ENCODE measurements around the gene TTYH2. TPM values are rescaled to one million over a fixed set of nuclear protein-coding genes. Genes with fewer than 3 reads are reported as not detected.

The TTYH2 gene
- total RNA-seq, 4 donors from 2014 or later: 5.5 to 7.7 (median 6.3) TPM

GRCh38 chr17:74180336-74180735, 33.0 kb upstream of the TTYH2 start:
- TF ChIP-seq CTCF (IDR thresholded peaks at IDR 0.05): no peak
- no peak for TF ChIP-seq POLR2A (IDR thresholded peaks at IDR 0.05)
- TF ChIP-seq EP300 (IDR thresholded peaks at IDR 0.05): no peak
- no peak for TF ChIP-seq POLR2AphosphoS5 (IDR thresholded peaks at IDR 0.05)
- no peaks in the 10 kb centered on the region for H3K4me1 ChIP-seq
- peaks cover 90% of the 10 kb centered on the region for H3K27me3 ChIP-seq
- no peak for ATAC-seq
- H3K4me3 ChIP-seq: no peak overlapping the region
- H3K36me3 ChIP-seq: no peaks in the 10 kb centered on the region
- H3K27ac ChIP-seq: no peak overlapping the region
- no peaks in the 10 kb centered on the region for H3K9me3 ChIP-seq
- 71% methylated on average over 1 of the region's 8 CpGs; no CpG with 5 or more reads in 1 of the 2 donors for WGBS, 2 donors (ENCODE audit: low coverage in 1 of 2)

- Histone ChIP-seq H3K4me1 (no peaks in the 10 kb centered on the region), H3K9me3 (no peaks in the 10 kb centered on the region), H3K36me3 (no peaks in the 10 kb centered on the region), H3K27ac (no peak overlapping the region), H3K27me3 (peaks cover 90% of the 10 kb centered on the region), H3K4me3 (no peak overlapping the region)
- TF ChIP-seq POLR2A (IDR thresholded peaks at IDR 0.05): no peak
- TF ChIP-seq POLR2AphosphoS5 (IDR thresholded peaks at IDR 0.05): no peak
- TF ChIP-seq CTCF (IDR thresholded peaks at IDR 0.05): no peak
- no peak for TF ChIP-seq EP300 (IDR thresholded peaks at IDR 0.05)
- no peak for ATAC-seq
- WGBS, 2 donors (ENCODE audit: low coverage in 1 of 2): 91 to 100% methylated on average over 1 to 3 of the region's 4 CpGs
These were observed 32.0 kb upstream of the TTYH2 start for GRCh38 chr17:74181341-74181740.

- no peaks in the 10 kb centered on the region for H3K36me3 ChIP-seq
- 72 to 90% methylated on average over 2 to 10 of the region's 17 CpGs for WGBS, 2 donors (ENCODE audit: low coverage in 1 of 2)
- H3K4me3 ChIP-seq: no peak overlapping the region
- no peak overlapping the region for H3K27ac ChIP-seq
- H3K9me3 ChIP-seq: no peaks in the 10 kb centered on the region
- TF ChIP-seq CTCF (IDR thresholded peaks at IDR 0.05): no peak
- no peak for TF ChIP-seq EP300 (IDR thresholded peaks at IDR 0.05)
- TF ChIP-seq POLR2A (IDR thresholded peaks at IDR 0.05): no peak
- no peaks in the 10 kb centered on the region for H3K4me1 ChIP-seq
- peaks cover 90% of the 10 kb centered on the region for H3K27me3 ChIP-seq
- no peak for ATAC-seq
These were observed 31.2 kb upstream of the TTYH2 start for GRCh38 chr17:74182041-74182723.

- Histone ChIP-seq H3K4me3 (no peak overlapping the region), H3K9me3 (no peaks in the 10 kb centered on the region), H3K36me3 (no peaks in the 10 kb centered on the region), H3K4me1 (no peaks in the 10 kb centered on the region), H3K27ac (no peak overlapping the region), H3K27me3 (peaks cover 90% of the 10 kb centered on the region)
- TF ChIP-seq POLR2AphosphoS5 (IDR thresholded peaks at IDR 0.05) (no peak), CTCF (IDR thresholded peaks at IDR 0.05) (no peak), EP300 (IDR thresholded peaks at IDR 0.05) (no peak), POLR2A (IDR thresholded peaks at IDR 0.05) (no peak)
- 61 to 73% methylated on average over 6 to 8 of the region's 9 CpGs for WGBS, 2 donors (ENCODE audit: low coverage in 1 of 2)
- ATAC-seq: no peak
These were observed 30.0 kb upstream of the TTYH2 start for GRCh38 chr17:74183411-74183810.

GRCh38 chr17:74185571-74186185, 27.7 kb upstream of the TTYH2 start:
- H3K27me3 ChIP-seq: peaks cover 77% of the 10 kb centered on the region
- 64 to 81% methylated on average over 6 to 8 of the region's 9 CpGs for WGBS, 2 donors (ENCODE audit: low coverage in 1 of 2)

More at GRCh38 chr17:74185571-74186185, 27.7 kb upstream of the TTYH2 start:
- no peaks in the 10 kb centered on the region for H3K9me3 ChIP-seq
- ATAC-seq: no peak
- no peak overlapping the region for H3K4me3 ChIP-seq
- H3K27ac ChIP-seq: no peak overlapping the region
- no peaks in the 10 kb centered on the region for H3K4me1 ChIP-seq
- TF ChIP-seq POLR2AphosphoS5 (IDR thresholded peaks at IDR 0.05) (no peak), EP300 (IDR thresholded peaks at IDR 0.05) (no peak), POLR2A (IDR thresholded peaks at IDR 0.05) (no peak), CTCF (IDR thresholded peaks at IDR 0.05) (no peak)
- no peaks in the 10 kb centered on the region for H3K36me3 ChIP-seq
